ENCODE data around the gene HBE1.
"Not testable (repeated sequence)": the region's sequence is repeated elsewhere in the genome, so short reads cannot be mapped to it uniquely, and the experiment has no call there.

HBE1 gene

GRCh38 chr11:5252192-5252918 lies 17.4 kb downstream of the HBE1 start:
- Mint-ChIP-seq H3K4me1 (no peaks in the 10 kb centered on the region), H3K36me3 (ENCODE audit: low read depth) (no peaks in the 10 kb centered on the region), H3K4me3 (no peak overlapping the region), H3K27ac (no peak overlapping the region), H3K9me3 (no peaks in the 10 kb centered on the region), H3K27me3 (no peaks in the 10 kb centered on the region)
- DNase-seq (no peak), ATAC-seq (no peak)

GRCh38 chr11:5251746-5252145 lies 18.0 kb downstream of the HBE1 start:
- ATAC-seq (no peak), DNase-seq (no peak)
- H3K4me3 Mint-ChIP-seq = no peak overlapping the region
- no peak overlapping the region for H3K27ac Mint-ChIP-seq
- no peaks in the 10 kb centered on the region for H3K9me3 Mint-ChIP-seq
- H3K36me3 Mint-ChIP-seq (ENCODE audit: low read depth) = no peaks in the 10 kb centered on the region
- no peaks in the 10 kb centered on the region for H3K4me1 Mint-ChIP-seq
- no peaks in the 10 kb centered on the region for H3K27me3 Mint-ChIP-seq

- ATAC-seq (no peak), DNase-seq (no peak)
- Mint-ChIP-seq H3K36me3 (ENCODE audit: low read depth) (no peaks in the 10 kb centered on the region), H3K4me3 (no peak overlapping the region), H3K27ac (no peak overlapping the region), H3K4me1 (no peaks in the 10 kb centered on the region), H3K9me3 (no peaks in the 10 kb centered on the region), H3K27me3 (no peaks in the 10 kb centered on the region)
Measured at GRCh38 chr11:5250543-5251204, 19.1 kb downstream of the HBE1 start.

GRCh38 chr11:5249807-5250396 lies 19.8 kb downstream of the HBE1 start, which contains the start of gene HBG1:
Gene HBG1, minus strand, starts transcription at chr11:5249857. Its CDS starts 53 bp downstream, at chr11:5249804.
- not testable (repeated sequence) for ATAC-seq; DNase-seq; H3K36me3 Mint-ChIP-seq (ENCODE audit: low read depth); H3K27me3 Mint-ChIP-seq; H3K27ac Mint-ChIP-seq; H3K4me1 Mint-ChIP-seq; H3K4me3 Mint-ChIP-seq; H3K9me3 Mint-ChIP-seq

GRCh38 chr11:5248498-5248897 lies 21.2 kb downstream of the HBE1 start:
- not testable (repeated sequence) for DNase-seq; H3K4me3 Mint-ChIP-seq; H3K27me3 Mint-ChIP-seq; H3K9me3 Mint-ChIP-seq; H3K4me1 Mint-ChIP-seq; H3K27ac Mint-ChIP-seq; ATAC-seq; H3K36me3 Mint-ChIP-seq (ENCODE audit: low read depth)

GRCh38 chr11:5247472-5248192 lies 22.1 kb downstream of the HBE1 start:
- peaks cover 3% of the 10 kb centered on the region for H3K27me3 Mint-ChIP-seq
- no peaks in the 10 kb centered on the region for H3K9me3 Mint-ChIP-seq
- H3K4me3 Mint-ChIP-seq = no peak overlapping the region
- no peaks in the 10 kb centered on the region for H3K36me3 Mint-ChIP-seq (ENCODE audit: low read depth)
- no peak for DNase-seq
- no peak for ATAC-seq
- no peak overlapping the region for H3K27ac Mint-ChIP-seq
- no peaks in the 10 kb centered on the region for H3K4me1 Mint-ChIP-seq

GRCh38 chr11:5246772-5247471 lies 22.8 kb downstream of the HBE1 start:
- ATAC-seq (no peak), DNase-seq (no peak)
- Mint-ChIP-seq H3K36me3 (ENCODE audit: low read depth) (no peaks in the 10 kb centered on the region), H3K9me3 (no peaks in the 10 kb centered on the region), H3K27me3 (peaks cover 3% of the 10 kb centered on the region), H3K4me3 (no peak overlapping the region), H3K27ac (no peak overlapping the region), H3K4me1 (no peaks in the 10 kb centered on the region)

GRCh38 chr11:5245155-5245554 lies 24.6 kb downstream of the HBE1 start:
- H3K4me3 Mint-ChIP-seq = no peak overlapping the region
- H3K27ac Mint-ChIP-seq = no peak overlapping the region
- peaks cover 3% of the 10 kb centered on the region for H3K27me3 Mint-ChIP-seq
- H3K36me3 Mint-ChIP-seq (ENCODE audit: low read depth) = no peaks in the 10 kb centered on the region
- DNase-seq (no peak), ATAC-seq (no peak)
- H3K4me1 Mint-ChIP-seq = no peaks in the 10 kb centered on the region
- no peaks in the 10 kb centered on the region for H3K9me3 Mint-ChIP-seq

- Mint-ChIP-seq H3K4me1 (no peaks in the 10 kb centered on the region), H3K4me3 (no peak overlapping the region), H3K27ac (no peak overlapping the region), H3K9me3 (no peaks in the 10 kb centered on the region), H3K36me3 (ENCODE audit: low read depth) (no peaks in the 10 kb centered on the region), H3K27me3 (peaks cover 3% of the 10 kb centered on the region)
- ATAC-seq = no peak
- DNase-seq = no peak
Measured at GRCh38 chr11:5243816-5244180, 25.9 kb downstream of the HBE1 start.

- Mint-ChIP-seq H3K4me1 (no peaks in the 10 kb centered on the region), H3K9me3 (no peaks in the 10 kb centered on the region), H3K36me3 (ENCODE audit: low read depth) (no peaks in the 10 kb centered on the region), H3K27me3 (peaks cover 3% of the 10 kb centered on the region), H3K27ac (no peak overlapping the region), H3K4me3 (no peak overlapping the region)
- ATAC-seq (no peak), DNase-seq (no peak)
Measured at GRCh38 chr11:5242933-5243815, 26.6 kb downstream of the HBE1 start.

- DNase-seq (no peak), ATAC-seq (no peak)
- no peaks in the 10 kb centered on the region for H3K9me3 Mint-ChIP-seq
- H3K4me3 Mint-ChIP-seq = no peak overlapping the region
- no peaks in the 10 kb centered on the region for H3K36me3 Mint-ChIP-seq (ENCODE audit: low read depth)
- no peaks in the 10 kb centered on the region for H3K4me1 Mint-ChIP-seq
- H3K27me3 Mint-ChIP-seq = peaks cover 3% of the 10 kb centered on the region
- no peak overlapping the region for H3K27ac Mint-ChIP-seq
Measured at GRCh38 chr11:5242208-5242607, 27.5 kb downstream of the HBE1 start.

- ATAC-seq = no peak
- no peak for DNase-seq
- no peak overlapping the region for H3K27ac Mint-ChIP-seq
- H3K36me3 Mint-ChIP-seq (ENCODE audit: low read depth) = no peaks in the 10 kb centered on the region
- H3K9me3 Mint-ChIP-seq = no peaks in the 10 kb centered on the region
- H3K27me3 Mint-ChIP-seq = peaks cover 3% of the 10 kb centered on the region
- no peaks in the 10 kb centered on the region for H3K4me1 Mint-ChIP-seq
- H3K4me3 Mint-ChIP-seq = no peak overlapping the region
Measured at GRCh38 chr11:5241458-5241857, 28.3 kb downstream of the HBE1 start.

GRCh38 chr11:5240458-5240857 lies 29.3 kb downstream of the HBE1 start:
- DNase-seq = no peak
- Mint-ChIP-seq H3K36me3 (ENCODE audit: low read depth) (no peaks in the 10 kb centered on the region), H3K27ac (no peak overlapping the region), H3K9me3 (no peaks in the 10 kb centered on the region), H3K4me3 (no peak overlapping the region), H3K4me1 (no peaks in the 10 kb centered on the region), H3K27me3 (peaks cover 4% of the 10 kb centered on the region)
- ATAC-seq = no peak
